ENCODE measurements around the gene DMXL1. TPM values are rescaled to one million over a fixed set of nuclear protein-coding genes. Genes with fewer than 3 reads are reported as not detected.

The DMXL1 gene
- total RNA-seq, 1 experiment from 2014 or later, result 20.6 TPM

- Histone ChIP-seq H3K27me3 (ENCODE audit: low read length) (no peaks in the 10 kb centered on the region), H3K79me2 (ENCODE audit: low read length) (no peaks in the 10 kb centered on the region), H3K4me2 (ENCODE audit: low read length) (no peak overlapping the region), H3K9me3 (ENCODE audit: low read length) (no peaks in the 10 kb centered on the region), H3K4me3 (ENCODE audit: low read length) (no peak overlapping the region), H3F3A (ENCODE audit: low read length, unreplicated experiment) (no peaks in the 10 kb centered on the region), H3K9me2 (replicated peaks; ENCODE audit: low read length) (no peaks in the 10 kb centered on the region), H3K27ac (ENCODE audit: low read length) (peak overlapping the region; percentile 51), H3K9ac (ENCODE audit: low read length) (no peak overlapping the region), H3K4me1 (ENCODE audit: insufficient read depth, low read length) (peaks cover 19% of the 10 kb centered on the region), H3K36me3 (ENCODE audit: low read depth, low read length) (no peaks in the 10 kb centered on the region), H2AFZ (ENCODE audit: low read length) (no peak overlapping the region), H4K20me1 (ENCODE audit: low read length) (no peaks in the 10 kb centered on the region)
- intact Hi-C loops (cut with micrococcal nuclease), result loop anchor here (2.0 kb wide), 2 partner anchors 15 to 33 kb away; partner anchors contain the start of gene DMXL1
- ChIA-PET POLR2A (ENCODE audit: unreplicated experiment) (no interaction called here), CTCF (no interaction called here)
- TF ChIP-seq CTCF (conservative IDR thresholded peaks at IDR 0.05; ENCODE audit: low read depth, low read length) (no peak), EZH2phosphoT487 (IDR thresholded peaks at IDR 0.05; ENCODE audit: borderline replicate concordance, low read length) (no peak), EZH2 (IDR thresholded peaks at IDR 0.05; ENCODE audit: low read length, unreplicated experiment) (no peak)
- ATAC-seq (peak; percentile 58), DNase-seq (peak; percentile 54)
- no TSS peak for BruUV-seq (replicated peaks)
Observed at GRCh38 chr5:119037496-119038215, 33.2 kb upstream of the DMXL1 start.

- H3K9me3 ChIP-seq (ENCODE audit: low read length), result no peaks in the 10 kb centered on the region
- H3K27me3 ChIP-seq (ENCODE audit: low read length), result no peaks in the 10 kb centered on the region
- ATAC-seq, result no peak
- H3F3A ChIP-seq (ENCODE audit: low read length, unreplicated experiment), result no peaks in the 10 kb centered on the region
- DNase-seq, result no peak
- no peaks in the 10 kb centered on the region for H3K4me1 ChIP-seq (ENCODE audit: insufficient read depth, low read length)
- no TSS peak for BruUV-seq (replicated peaks)
- H2AFZ ChIP-seq (ENCODE audit: low read length), result no peak overlapping the region
- intact Hi-C loops (cut with micrococcal nuclease), result no loop called here
- H3K4me2 ChIP-seq (ENCODE audit: low read length), result no peak overlapping the region
- no peaks in the 10 kb centered on the region for H3K36me3 ChIP-seq (ENCODE audit: low read depth, low read length)
- H4K20me1 ChIP-seq (ENCODE audit: low read length), result no peaks in the 10 kb centered on the region
- no peak overlapping the region for H3K27ac ChIP-seq (ENCODE audit: low read length)
- ChIA-PET POLR2A (ENCODE audit: unreplicated experiment) (no interaction called here), CTCF (no interaction called here)
- H3K9me2 ChIP-seq (replicated peaks; ENCODE audit: low read length), result no peaks in the 10 kb centered on the region
- H3K9ac ChIP-seq (ENCODE audit: low read length), result no peak overlapping the region
- TF ChIP-seq CTCF (conservative IDR thresholded peaks at IDR 0.05; ENCODE audit: low read depth, low read length) (no peak), EZH2 (IDR thresholded peaks at IDR 0.05; ENCODE audit: low read length, unreplicated experiment) (no peak)
- H3K79me2 ChIP-seq (ENCODE audit: low read length), result no peaks in the 10 kb centered on the region
- no peak overlapping the region for H3K4me3 ChIP-seq (ENCODE audit: low read length)
Observed at GRCh38 chr5:119048246-119048645, 22.6 kb upstream of the DMXL1 start.

- no peak for ATAC-seq
Observed at GRCh38 chr5:119049824-119050449, 20.9 kb upstream of the DMXL1 start.

More at GRCh38 chr5:119049824-119050449, 20.9 kb upstream of the DMXL1 start:
- Histone ChIP-seq H4K20me1 (ENCODE audit: low read length) (no peaks in the 10 kb centered on the region), H3K79me2 (ENCODE audit: low read length) (no peaks in the 10 kb centered on the region), H3K27ac (ENCODE audit: low read length) (no peak overlapping the region), H3K9me3 (ENCODE audit: low read length) (no peaks in the 10 kb centered on the region), H3K27me3 (ENCODE audit: low read length) (no peaks in the 10 kb centered on the region), H3F3A (ENCODE audit: low read length, unreplicated experiment) (no peaks in the 10 kb centered on the region), H3K4me3 (ENCODE audit: low read length) (no peak overlapping the region), H3K36me3 (ENCODE audit: low read depth, low read length) (no peaks in the 10 kb centered on the region), H3K4me1 (ENCODE audit: insufficient read depth, low read length) (no peaks in the 10 kb centered on the region), H3K4me2 (ENCODE audit: low read length) (no peak overlapping the region), H2AFZ (ENCODE audit: low read length) (no peak overlapping the region), H3K9ac (ENCODE audit: low read length) (no peak overlapping the region), H3K9me2 (replicated peaks; ENCODE audit: low read length) (no peaks in the 10 kb centered on the region)
- ChIA-PET POLR2A (ENCODE audit: unreplicated experiment) (no interaction called here), CTCF (no interaction called here)
- BruUV-seq (replicated peaks), result no TSS peak
- no peak for TF ChIP-seq EZH2phosphoT487 (IDR thresholded peaks at IDR 0.05; ENCODE audit: borderline replicate concordance, low read length)
- no peak for TF ChIP-seq EZH2 (IDR thresholded peaks at IDR 0.05; ENCODE audit: low read length, unreplicated experiment)
- no peak for TF ChIP-seq CTCF (conservative IDR thresholded peaks at IDR 0.05; ENCODE audit: low read depth, low read length)
- no peak for DNase-seq
- intact Hi-C loops (cut with micrococcal nuclease), result no loop called here
